Measurements from ENCODE around the gene AKAP8.
"Not testable (repeated sequence)": the region's sequence is repeated elsewhere in the genome, so short reads cannot be mapped to it uniquely, and the experiment has no call there.

Gene AKAP8

GRCh38 chr19:15379083-15379998 lies at the start of gene AKAP8:
Gene AKAP8, minus strand, starts transcription at chr19:15379787. Its CDS starts 56 bp downstream, at chr19:15379731.
- DNase-seq, result peak; percentile 81 to 99 (median 97)

GRCh38 chr19:15427991-15428471 lies 48.4 kb upstream of the AKAP8 start:
- no peak for DNase-seq

GRCh38 chr19:15427350-15427700 lies 47.7 kb upstream of the AKAP8 start:
- DNase-seq, result no peak

- no peak for DNase-seq
Measured at GRCh38 chr19:15426485-15427349, 47.1 kb upstream of the AKAP8 start.

GRCh38 chr19:15425321-15425950 lies 45.8 kb upstream of the AKAP8 start:
- no peak for DNase-seq

GRCh38 chr19:15424692-15425272 lies 45.2 kb upstream of the AKAP8 start:
- DNase-seq, result no peak

GRCh38 chr19:15424121-15424520 lies 44.5 kb upstream of the AKAP8 start:
- DNase-seq, result no peak

GRCh38 chr19:15423130-15423529 lies 43.5 kb upstream of the AKAP8 start:
- no peak for DNase-seq

GRCh38 chr19:15422296-15423075 lies 42.9 kb upstream of the AKAP8 start:
- DNase-seq, result no peak

- peak in 55 of 58 donors; percentile 5 to 89 (median 74) for DNase-seq
Measured at GRCh38 chr19:15421721-15422260, 42.2 kb upstream of the AKAP8 start.

- no peak for DNase-seq
Measured at GRCh38 chr19:15421136-15421695, 41.6 kb upstream of the AKAP8 start.

GRCh38 chr19:15419413-15420025 lies 39.9 kb upstream of the AKAP8 start:
- no peak for DNase-seq

- DNase-seq, result peak; percentile 89 to 99 (median 97)
Measured at GRCh38 chr19:15418579-15419412, 39.2 kb upstream of the AKAP8 start, which contains the start of gene AKAP8L. Gene AKAP8L, minus strand, starts transcription at chr19:15418988. Its CDS starts 65 bp downstream, at chr19:15418923.

- DNase-seq, result peak in 19 of 58 donors; percentile 10 to 62 (median 47)
Measured at GRCh38 chr19:15418231-15418578, 38.6 kb upstream of the AKAP8 start.

GRCh38 chr19:15417699-15418098 lies 38.1 kb upstream of the AKAP8 start:
- DNase-seq, result peak in 4 of 58 donors; percentile 4 to 50 (median 13)

GRCh38 chr19:15412832-15413231 lies 33.2 kb upstream of the AKAP8 start:
- no peak for DNase-seq

- DNase-seq, result not testable (repeated sequence)
Measured at GRCh38 chr19:15411351-15411750, 31.8 kb upstream of the AKAP8 start.

- DNase-seq, result peak in 11 of 58 donors; percentile 4 to 34 (median 22)
Measured at GRCh38 chr19:15404780-15405211, 25.2 kb upstream of the AKAP8 start.
